NCI-H460 (cell line): Measurements from ENCODE around the gene MRPL38. TPM values are rescaled to one million over a fixed set of nuclear protein-coding genes. Genes with fewer than 3 reads are reported as not detected.
A peak's percentile ranks its signal among the peaks of the same experiment; 100 is the strongest.
"Not testable (repeated sequence)": the region's sequence is repeated elsewhere in the genome, so short reads cannot be mapped to it uniquely, and the experiment has no call there.

Source experiments
- DNase-seq: peaks from one replicate; pipeline ENCODE4 v3.0.0-alpha.2; 2016; ENCODE audit warnings: low read depth; ENCODE audit errors: extremely low read depth
- total RNA-seq: library from RNA; depleted of rRNA; stranded (reverse); fragments of >200 nt; shearing (Covaris generic); gene quantifications from 2 replicates; pipeline ENCODE4 v1.2.3, GENCODE V29; 2014; rRNA removed

Gene MRPL38
- total RNA-seq, 1 experiment from 2014 or later, result 42.6 TPM

GRCh38 chr17:75856062-75856756, 48.5 kb downstream of the MRPL38 start:
- DNase-seq, result no peak

GRCh38 chr17:75855310-75856061, 49.2 kb downstream of the MRPL38 start, which contains the start of gene WBP2:
Gene WBP2, minus strand, starts transcription at chr17:75855335. Its CDS starts 38 bp downstream, at chr17:75855297.
- peak; percentile 100 for DNase-seq

GRCh38 chr17:75854881-75855309, 49.8 kb downstream of the MRPL38 start:
- DNase-seq, result no peak

GRCh38 chr17:75854101-75854748, 50.5 kb downstream of the MRPL38 start:
- DNase-seq, result no peak

- no peak for DNase-seq
These were observed 51.3 kb downstream of the MRPL38 start for GRCh38 chr17:75853433-75853832.

GRCh38 chr17:75851693-75851991, 53.0 kb downstream of the MRPL38 start:
- DNase-seq, result not testable (repeated sequence)

GRCh38 chr17:75850928-75851692, 53.6 kb downstream of the MRPL38 start:
- DNase-seq, result no peak

GRCh38 chr17:75849724-75850123, 55.0 kb downstream of the MRPL38 start:
- DNase-seq, result no peak

GRCh38 chr17:75849279-75849646, 55.4 kb downstream of the MRPL38 start:
- no peak for DNase-seq

Other genes with a start within 250 kb of the MRPL38 start
- gene RECQL5, start 237.7 kb downstream of the MRPL38 start, total RNA-seq, result 23.5 and 25.5 TPM in 2 replicates
- gene SAP30BP, start 237.5 kb downstream of the MRPL38 start, total RNA-seq, result 57.3 and 62.1 TPM in 2 replicates
- gene ITGB4, start 183.4 kb downstream of the MRPL38 start, total RNA-seq, result 14.5 and 18.0 TPM in 2 replicates
- 21.6 and 23.1 TPM in 2 replicates for gene GALK1, start 139.7 kb downstream of the MRPL38 start, total RNA-seq
- 25.8 and 33.8 TPM in 2 replicates for gene UNK, start 120.1 kb downstream of the MRPL38 start, total RNA-seq
- gene UNC13D, start 60.5 kb downstream of the MRPL38 start, total RNA-seq, result 0.57 and 0.66 TPM in 2 replicates
- 32.0 and 36.7 TPM in 2 replicates for gene WBP2, start 49.5 kb downstream of the MRPL38 start, total RNA-seq
- gene TRIM47, start 26.3 kb downstream of the MRPL38 start, total RNA-seq, result 38.0 and 50.4 TPM in 2 replicates
- gene TRIM65, start 7.9 kb downstream of the MRPL38 start, total RNA-seq, result 30.2 and 32.0 TPM in 2 replicates
- 6.8 and 9.1 TPM in 2 replicates for gene FBF1, start 36.2 kb upstream of the MRPL38 start, total RNA-seq
- 24.9 and 28.4 TPM in 2 replicates for gene ACOX1, start 74.3 kb upstream of the MRPL38 start, total RNA-seq
- 18.2 and 18.9 TPM in 2 replicates for gene TEN1, start 74.4 kb upstream of the MRPL38 start, total RNA-seq
- gene CDK3, start 96.0 kb upstream of the MRPL38 start, total RNA-seq, result 4.8 and 7.7 TPM in 2 replicates
- gene EVPL, start 122.4 kb upstream of the MRPL38 start, total RNA-seq, result 8.0 and 8.6 TPM in 2 replicates
- 31.7 and 34.9 TPM in 2 replicates for gene SRP68, start 167.6 kb upstream of the MRPL38 start, total RNA-seq
- gene GALR2, start 169.9 kb upstream of the MRPL38 start, total RNA-seq, result not detected in 2 replicates
- gene ZACN, start 174.3 kb upstream of the MRPL38 start, total RNA-seq, result 0.10 TPM in 1 of 2 replicates, not detected in the other
- gene EXOC7, start 198.9 kb upstream of the MRPL38 start, total RNA-seq, result 54.6 and 56.7 TPM in 2 replicates
- not detected in 2 replicates for gene FOXJ1, start 236.4 kb upstream of the MRPL38 start, total RNA-seq